T-helper 1 cell treated with Interleukin-12 subunit alpha and Interleukin-12 subunit beta and Interleukin-4 antibody, amounts not matched to agents 30 ng/mL and 1 ng/mL, for 36 hours (primary cell): ENCODE measurements around the gene SCN10A. TPM values are rescaled to one million over a fixed set of nuclear protein-coding genes. Genes with fewer than 3 reads are reported as not detected.

Experiments used
- intact Hi-C: fragments of 100-400 bp; cut with micrococcal nuclease; formaldehyde crosslinking; loops from one replicate; pipeline ENCODE4 v1.15.1; 2024
- total RNA-seq: library from RNA; stranded (reverse); gene quantifications from 2 replicates; pipeline ENCODE4 v1.2.3, GENCODE V29; 2022

Gene SCN10A
- total RNA-seq, 1 donor from 2014 or later = not detected

DNA sequence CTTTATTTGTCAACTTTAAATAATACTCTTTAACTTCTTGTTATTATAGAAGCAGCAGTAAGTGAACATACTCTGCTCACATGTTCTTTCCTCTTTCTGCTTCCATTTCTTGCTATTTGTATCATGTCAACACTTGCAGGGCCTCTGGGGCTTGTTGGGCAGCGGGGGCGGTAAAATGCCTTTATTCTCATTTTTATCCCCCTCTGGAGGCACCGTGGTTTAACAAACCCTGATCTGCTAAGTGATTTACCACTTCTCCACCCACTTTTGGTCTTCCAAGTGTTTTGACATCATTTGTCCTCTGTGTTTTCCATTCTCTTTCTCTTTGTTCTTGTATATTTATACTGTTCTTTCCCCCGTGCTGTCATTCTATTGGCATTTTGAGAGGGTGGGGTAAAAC, 33.9 kb downstream of the SCN10A start:
- intact Hi-C loops = no loop called here

DNA sequence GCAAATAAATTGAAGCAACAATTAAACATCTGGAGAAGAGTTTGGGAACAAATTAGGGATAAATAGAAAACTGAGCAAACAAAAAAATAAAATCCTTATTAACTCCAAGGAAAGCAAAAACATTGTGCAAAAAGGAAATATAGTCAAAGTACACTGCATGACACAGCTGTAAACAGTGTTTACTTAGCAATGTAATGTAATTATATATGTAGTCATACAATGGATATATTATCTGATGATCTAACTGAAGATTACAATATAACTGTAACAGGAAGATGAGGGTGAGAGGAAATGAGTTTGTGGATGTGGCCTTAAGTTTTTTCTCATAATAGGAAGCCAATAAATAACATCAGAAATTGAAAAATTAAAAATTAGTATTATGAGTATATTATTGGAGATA, 42.5 kb downstream of the SCN10A start:
- intact Hi-C loops = no loop called here

DNA sequence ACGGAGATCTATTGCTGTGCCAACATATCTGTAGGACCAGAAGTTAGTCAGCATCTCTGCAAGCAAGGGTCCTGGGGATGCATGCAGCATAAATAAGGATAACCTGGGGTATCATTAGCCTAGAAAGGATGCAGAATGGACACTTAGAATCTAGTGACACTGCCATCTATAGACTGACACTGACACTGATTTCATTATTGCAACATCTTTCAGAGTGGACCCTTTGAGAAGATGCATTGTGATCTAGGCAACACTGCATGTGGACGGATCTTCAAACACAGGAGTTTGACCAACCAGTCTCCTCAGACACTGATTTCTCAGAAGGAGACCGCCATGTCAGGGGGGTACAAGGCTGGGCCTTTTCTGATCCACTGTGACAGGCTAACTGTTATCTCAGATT, 52.4 kb downstream of the SCN10A start:
- intact Hi-C loops = no loop called here

DNA sequence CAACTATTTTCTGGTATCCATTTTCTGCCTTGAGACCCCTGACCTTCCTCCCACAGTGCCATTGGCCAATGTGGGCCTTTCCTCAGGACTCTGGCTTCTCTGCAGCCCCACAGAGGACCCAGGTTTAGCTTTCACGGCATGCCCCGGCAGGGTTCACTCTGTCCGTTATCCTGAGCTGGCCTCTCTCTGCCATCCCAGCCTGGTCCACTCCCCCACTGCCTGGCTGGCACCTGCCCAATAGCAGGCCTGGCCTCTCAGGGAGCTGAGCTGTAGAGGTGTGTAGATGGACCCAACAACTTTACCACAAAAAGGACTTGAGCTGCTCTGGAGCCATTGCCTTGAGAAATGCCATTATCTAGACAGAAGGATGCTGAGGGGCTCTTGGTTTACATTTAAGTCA, 57.5 kb downstream of the SCN10A start:
- intact Hi-C loops = no loop called here

DNA sequence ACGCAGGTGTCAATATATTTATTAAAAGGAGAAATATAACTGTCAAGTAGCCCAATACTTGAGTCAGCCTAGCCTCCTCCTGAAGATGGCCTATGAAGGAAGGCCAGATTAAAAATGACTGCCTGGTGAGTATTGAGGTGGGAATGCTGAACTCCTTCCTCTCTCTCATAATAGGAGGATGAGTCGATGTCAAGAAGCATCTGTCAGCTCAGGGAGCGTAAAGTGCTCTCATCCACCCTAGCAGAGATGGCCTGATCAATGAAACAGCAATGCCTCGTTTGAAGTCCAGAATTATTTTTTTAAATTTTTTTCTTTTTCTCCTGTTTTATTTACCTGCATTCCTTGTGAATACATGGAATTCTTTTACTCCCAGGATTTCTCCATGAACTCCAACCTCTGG, 58.3 kb downstream of the SCN10A start:
- intact Hi-C loops = no loop called here

DNA sequence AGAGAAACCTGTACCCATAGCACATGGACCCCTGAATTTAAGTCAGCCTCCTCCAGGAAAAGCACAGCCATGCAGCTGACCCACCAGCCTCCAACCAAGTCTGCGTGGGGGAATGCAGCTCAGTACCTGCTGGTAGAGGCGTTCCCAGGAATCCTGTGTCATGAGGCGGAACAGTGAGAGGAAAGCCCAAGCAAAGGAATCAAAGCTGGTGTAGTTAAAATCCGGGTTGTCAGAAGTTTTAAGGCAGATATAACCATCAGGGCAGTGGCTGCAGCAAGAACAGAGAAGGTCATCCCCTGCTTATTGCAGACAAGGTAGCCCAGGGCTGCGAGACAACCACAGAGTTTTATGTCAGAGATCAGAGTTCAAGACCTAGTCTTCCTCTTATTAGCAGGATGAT, 59.1 kb downstream of the SCN10A start:
- intact Hi-C loops = no loop called here

DNA sequence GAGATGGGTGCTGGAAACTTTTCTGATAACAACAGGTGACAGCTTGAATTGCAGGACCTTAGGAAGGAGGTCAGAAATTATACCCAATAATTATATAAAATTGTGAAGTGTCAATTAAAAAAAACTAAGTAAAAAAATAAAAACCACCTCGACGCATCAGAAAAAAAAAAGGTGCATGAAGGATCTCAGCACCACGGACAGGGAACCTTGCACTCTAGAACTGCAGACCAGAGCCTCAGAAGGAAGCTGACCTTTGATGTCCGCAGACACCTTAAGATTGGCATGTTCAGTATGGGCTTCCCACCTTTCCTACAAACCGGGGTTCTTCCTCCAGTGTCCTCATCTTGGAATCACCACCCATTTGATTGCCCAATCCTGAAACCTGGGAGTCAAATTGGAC, 60.9 kb downstream of the SCN10A start:
- intact Hi-C loops = no loop called here

DNA sequence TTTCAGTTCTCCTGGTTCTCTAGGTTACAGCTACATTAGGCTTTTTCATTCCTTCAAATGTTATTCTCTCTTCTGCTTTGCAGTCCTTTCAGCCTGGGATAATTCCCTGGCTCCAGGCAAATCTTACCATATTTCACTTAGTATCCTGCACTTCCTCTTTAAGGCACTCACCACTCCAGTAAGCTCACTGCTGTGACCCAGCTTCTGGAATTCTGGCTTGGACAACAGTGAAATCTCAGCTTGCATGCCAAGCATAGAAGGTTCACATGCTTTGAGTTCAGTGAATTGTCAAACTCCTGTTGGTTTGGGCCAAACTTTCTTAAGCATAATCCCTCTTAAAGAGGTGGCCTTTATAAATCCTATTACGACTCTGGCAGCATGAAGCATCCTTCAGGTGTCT, 69.4 kb downstream of the SCN10A start:
- intact Hi-C loops = no loop called here

DNA sequence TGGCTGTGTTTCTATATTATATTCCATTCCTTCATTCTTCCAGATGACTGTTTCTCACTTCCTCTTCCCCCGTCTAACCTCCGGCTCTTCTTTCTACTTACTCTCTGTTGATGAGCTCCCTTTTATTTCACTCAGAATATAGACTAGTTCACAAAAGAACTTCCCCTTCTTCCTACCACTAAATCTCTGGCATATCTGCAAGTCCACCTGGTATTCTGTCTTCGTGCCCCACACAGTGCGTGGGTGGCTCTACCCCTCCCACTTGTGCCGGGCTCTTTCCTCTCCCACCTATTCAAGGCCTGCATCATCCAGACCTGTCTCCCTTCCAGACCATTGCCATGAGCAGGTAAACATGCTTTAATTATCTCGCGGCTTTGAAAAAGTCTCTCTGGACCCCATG, 73.0 kb downstream of the SCN10A start:
- intact Hi-C loops = no loop called here

DNA sequence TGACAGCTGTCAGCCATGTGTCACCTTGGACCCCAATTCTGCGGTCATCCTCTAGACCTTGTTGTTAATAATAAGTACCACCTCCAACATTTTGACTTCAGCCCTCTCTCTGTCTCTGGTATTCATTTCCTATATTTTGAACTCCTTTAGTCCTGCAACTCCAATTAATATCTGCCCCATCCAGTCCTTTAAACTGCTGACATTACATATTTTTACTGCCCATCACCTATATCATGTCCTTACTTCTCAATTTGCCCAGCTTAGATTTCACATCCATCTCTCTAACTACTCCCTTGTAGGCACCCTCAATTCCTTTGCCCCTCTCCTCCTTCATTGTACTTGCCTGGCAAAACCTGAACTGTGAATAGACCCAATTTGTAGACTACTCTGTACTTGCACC, 73.5 kb downstream of the SCN10A start:
- intact Hi-C loops = no loop called here

DNA sequence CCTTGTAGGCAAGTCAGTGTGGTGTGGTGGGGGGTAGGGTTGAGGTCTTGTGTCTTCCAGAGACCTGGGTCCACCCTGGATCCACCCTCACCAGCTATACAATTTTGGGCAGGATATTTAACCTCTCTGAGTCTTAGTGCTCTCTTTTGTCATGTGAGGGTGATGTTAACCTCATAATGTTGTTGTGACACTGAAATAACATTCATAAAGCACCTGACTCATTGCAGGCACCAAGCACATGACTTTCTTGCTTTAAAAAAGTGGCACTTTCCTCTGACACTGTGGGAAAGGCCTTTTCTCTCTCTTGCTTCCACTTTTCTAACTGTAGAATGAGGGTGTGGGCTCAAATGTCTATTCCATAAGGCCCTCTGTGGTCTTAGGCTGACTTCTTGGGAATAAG, 75.5 kb downstream of the SCN10A start:
- intact Hi-C loops = no loop called here

DNA sequence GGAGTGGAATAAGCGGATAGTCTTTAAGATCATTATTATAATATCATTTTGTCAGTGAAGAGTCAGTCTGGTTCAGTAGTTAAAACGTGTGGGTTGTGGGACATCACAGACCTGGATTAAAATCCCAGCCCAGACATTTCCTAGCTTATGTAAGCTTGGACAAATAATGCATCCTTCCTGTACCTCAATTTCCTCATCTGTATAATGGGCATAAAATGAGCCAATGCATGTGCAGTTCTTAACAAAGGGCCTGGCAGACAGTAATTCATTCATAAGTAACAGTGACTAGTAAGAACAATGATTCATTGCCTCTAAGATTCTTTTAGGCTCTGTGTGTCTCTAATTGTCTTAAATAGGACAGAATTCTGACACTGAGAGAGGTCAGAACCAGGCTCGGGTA, 76.1 kb downstream of the SCN10A start:
- intact Hi-C loops = no loop called here

DNA sequence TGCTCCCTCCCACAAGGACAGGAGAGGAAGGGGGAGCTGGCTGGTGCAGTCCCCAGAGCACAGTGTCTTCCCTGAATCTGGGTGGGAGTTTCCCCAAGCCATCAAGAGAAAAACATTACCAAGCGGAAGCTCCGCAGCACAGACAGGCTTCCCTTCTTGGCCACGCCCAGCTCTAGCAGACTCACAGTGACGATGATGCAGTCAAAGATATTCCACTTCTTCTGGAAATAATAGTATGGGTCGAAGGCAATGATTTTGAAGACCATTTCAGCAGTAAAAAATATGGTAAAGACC, 76.7 kb downstream of the SCN10A start:
- intact Hi-C loops = no loop called here

DNA sequence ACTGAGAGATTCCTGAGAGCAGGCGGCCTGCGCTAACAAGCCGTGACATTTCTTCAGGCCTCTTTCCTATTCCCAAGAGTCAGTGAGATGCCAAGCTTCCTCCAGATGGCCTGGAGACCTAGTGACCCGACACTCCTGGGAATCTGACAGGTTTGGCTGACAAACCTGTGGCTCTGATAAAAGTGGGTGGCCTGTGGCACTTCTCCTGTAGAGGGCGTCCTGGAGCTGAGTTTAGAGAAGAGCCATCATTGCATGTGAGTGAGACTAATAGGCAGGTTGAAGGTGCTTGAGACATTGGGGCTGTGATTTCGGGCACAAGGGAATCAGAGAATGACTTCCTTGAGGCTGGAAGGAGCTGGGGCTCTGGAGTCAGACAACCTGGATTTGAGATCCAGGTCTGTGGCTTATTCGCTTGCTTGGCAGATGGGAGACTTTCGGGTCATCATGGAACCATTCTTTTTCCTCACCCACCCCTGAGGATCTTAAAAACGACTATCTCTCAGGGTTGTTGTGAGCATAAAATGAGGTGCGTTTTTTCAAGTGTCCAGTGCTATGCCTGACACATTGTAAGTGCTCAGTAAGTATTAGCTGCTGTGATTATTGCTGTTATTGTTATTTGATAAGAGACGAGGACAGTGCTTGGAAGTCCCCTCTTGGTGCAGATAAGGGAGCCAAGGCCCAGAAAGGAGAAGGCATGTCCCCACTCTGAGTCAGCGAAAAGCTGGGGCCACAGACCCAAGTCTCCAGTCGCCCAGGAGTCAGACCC, 77.2 kb downstream of the SCN10A start:
- intact Hi-C loops = loop anchor here (1.0 kb wide), 1 partner anchor 261 kb away; no protein-coding TSS in a partner anchor

DNA sequence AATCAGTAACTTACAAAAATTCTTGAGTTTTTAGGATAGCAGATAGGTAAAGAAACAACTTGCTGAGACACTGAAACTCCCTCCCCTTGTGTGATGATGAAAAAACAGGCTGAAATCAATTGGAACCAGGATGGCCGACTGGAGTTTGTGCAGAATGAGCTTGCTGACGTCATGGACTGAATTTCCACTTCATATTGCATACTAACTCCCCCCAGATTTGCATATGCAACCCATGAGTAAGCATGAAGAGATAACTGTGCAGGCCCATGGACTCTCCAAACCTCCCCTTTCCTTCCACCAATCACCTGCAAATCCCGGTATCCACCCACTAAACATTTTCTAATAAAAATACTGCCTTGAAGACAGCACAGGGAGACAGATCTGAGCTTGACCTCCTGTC, 84.5 kb downstream of the SCN10A start:
- intact Hi-C loops = no loop called here

DNA sequence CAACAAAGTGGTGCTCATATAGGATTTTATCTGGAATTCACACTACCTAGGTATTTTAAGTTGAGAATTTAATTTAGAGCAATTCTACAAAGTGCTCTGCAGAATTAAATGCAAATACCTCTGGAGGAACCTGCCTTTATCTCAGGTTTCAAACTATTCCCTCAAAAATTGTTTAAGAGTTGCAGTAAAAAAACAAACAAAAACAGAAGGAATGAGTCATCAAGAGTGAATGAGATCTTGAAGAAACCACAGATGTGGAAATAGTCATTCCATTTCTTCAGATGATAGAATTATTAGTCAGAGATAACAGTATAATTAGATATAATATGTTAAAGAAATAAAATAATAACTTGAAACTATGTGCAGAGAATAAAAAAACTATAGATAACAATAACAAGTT, 85.7 kb downstream of the SCN10A start:
- intact Hi-C loops = no loop called here

DNA sequence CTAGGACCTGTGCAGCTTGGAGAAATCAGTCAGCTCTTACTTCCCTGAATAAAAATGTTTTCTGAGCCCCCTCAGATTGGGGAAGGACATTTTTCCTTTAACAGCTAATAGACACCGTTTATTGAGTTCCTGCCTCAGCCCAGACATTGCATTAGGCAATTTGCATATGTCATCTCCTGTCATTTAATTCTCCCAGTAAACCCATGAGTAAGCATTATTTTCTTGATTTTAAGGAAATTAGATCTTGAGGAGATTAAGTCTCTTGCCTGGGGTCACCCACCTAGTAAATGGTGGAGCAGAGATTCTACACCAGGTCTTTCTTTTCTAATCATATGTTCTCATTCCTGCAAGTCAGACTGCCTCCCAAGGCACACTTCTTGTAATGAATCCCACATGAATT, 88.0 kb downstream of the SCN10A start:
- intact Hi-C loops = no loop called here

DNA sequence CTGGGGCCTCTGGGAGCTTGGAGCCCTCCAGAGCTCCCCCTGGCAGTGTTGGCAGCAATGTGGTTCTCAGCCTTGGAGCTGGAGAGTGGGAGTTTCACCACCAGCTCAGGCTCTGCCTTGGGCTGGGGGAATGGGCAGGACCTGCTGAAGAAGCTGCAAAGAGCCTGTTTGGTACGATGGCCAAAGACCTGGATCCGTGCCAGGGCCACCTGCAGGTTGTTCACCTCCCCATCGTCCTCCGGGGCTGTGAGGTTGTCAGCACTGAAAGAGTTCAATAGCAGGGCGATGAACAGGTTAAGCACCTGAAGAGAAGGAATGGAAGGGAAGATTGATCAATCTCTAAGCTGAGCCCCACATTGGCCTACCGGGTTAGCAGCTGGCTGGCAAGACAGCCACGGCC, 89.3 kb downstream of the SCN10A start:
- intact Hi-C loops = no loop called here

DNA sequence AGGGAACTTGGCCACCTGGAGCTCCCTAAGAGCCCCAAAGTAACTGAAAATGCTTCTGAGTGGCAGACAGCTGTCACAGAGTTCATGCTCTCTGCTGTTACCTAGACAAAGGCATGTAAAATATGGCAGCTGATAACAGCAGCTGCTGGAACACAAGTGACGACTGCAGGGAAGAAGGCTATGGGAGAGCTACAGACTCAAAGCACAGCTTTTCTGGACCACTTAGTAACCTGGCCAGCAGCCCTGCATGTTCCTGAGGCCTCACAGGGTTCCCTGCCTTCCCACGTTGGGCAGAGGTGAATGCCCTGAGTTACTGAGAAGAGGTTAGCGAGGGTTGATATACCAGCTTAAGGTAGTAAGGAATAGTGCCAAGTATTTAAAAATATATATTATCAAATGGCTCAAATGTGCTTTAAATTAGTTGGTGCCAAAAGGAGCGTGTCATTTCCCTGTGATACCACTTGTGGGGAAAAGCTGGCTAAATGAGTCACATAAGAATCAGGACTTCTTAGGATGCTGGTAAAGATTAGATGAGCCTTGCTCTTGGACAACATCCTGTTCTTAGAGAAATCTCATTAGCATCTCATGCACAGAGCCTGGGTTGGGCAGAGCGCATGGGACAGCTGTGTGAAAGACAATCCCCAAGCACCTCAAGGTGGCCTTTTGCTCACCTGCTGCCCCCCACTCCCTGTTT, 90.1 kb downstream of the SCN10A start:
- intact Hi-C loops = no loop called here

DNA sequence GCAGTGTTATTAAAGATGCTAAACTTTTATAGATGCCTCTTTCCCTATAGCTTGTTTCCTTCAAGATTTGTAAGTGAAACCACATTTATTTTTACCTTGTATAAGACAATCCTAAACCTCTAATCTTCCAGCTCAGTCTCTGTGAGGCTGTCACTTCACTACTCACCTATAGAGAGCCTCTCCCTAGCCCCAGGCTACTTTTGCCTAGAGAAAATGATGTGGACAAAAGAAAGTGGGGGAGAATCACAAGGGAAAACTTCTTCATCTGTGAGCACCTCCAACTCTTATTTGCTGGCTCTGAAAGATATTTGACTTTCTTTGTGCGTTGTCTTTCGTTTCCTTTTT, 91.7 kb downstream of the SCN10A start:
- intact Hi-C loops = no loop called here

DNA sequence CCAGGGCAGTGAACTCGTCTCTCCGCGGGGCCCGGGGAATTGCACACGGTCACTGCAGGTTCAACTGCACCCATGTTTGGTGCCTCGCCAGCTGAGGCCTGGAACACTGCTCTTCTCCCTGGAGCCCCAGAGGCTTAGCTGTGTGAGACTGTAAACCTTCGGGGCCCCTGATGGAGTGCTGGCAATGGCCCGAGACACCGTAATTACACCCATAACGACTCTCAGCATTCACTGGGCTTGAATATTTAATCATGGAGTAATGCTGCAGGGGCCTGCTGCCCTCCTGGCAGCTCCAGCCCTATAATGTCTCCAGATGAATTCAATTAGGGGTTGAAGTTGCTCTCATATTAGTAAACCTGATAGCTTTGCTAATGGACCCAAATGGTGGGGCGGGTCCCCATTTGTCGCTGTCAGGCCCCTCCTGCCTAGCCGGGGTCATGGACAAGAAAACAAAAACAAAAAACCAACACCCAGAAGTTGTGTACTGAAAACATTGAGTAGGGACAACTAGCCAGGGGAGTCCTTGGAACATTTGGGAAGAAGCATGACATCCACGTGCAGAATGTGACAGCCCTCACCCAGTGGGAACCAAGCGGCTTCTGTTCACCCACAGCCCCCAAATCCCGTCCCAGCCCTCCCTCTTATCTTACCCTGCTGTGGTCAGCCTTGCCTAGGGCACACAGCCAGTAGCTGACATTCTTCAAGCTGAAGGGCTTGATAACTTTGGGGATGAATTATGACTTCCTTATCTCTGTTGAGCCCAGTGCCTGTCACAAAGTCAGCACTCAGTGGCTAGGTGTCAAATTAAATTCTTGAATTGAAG, 92.2 kb downstream of the SCN10A start:
- intact Hi-C loops = no loop called here

DNA sequence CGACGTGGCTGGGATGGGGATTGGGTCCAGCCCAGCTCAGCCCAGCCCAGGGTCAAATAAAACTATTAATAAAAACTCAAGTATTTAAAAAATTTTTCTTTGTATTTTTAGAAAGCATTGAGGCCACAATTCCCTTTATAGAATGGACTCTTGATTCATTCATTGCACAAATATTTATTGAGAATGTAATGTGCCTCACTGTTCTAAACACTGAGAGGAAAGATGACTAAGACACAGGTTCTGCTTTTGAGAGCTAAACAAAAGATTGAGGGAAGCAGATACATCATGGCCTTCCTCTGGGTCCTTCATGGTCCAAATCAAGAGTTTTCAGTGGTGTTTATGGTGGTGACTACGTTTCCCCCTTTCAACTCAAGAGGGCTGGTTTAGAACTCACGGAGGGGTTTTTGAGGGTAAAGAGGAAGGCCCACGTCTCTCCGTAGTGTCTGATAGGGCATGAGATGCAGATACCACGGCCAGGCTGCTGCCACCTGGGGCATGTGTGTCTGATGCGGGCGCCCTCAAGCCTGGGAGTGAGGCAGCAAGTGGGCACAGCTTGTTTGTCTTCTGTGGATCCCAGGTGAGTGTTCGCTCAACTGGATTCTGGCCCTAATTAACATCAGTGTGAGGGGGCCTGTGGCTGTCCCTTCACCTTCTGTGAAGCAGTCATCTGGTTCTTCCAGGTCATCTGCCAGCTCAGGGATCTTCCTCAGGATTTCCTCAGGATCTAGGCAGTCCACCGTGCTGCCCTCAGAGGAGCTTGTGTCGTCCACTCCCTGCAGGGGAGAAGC, 93.0 kb downstream of the SCN10A start:
- intact Hi-C loops = no loop called here
